Gastroesophageal sphincter (tissue), 3 donors: ENCODE data around the gene SLC44A4.

Experiments used
- CTCF ChIP-seq, 4 experiments: fragments of 200-600 bp in 2 of 4; fragments of 450-650 bp in 2 of 4; sonication (generic) in 1 of 4; IDR thresholded peaks; one replicate each; pipeline ENCODE4 v1.5.1; 2017 to 2019; ENCODE audit warnings: antibody characterized with exemption in 4 of 4, mild to moderate bottlenecking in 2 of 4, moderate library complexity in 2 of 4
- EP300 ChIP-seq: sonication (generic); formaldehyde crosslinking; IDR thresholded peaks from one replicate; pipeline ENCODE4 v1.6.1; 2017; ENCODE audit warnings: antibody characterized with exemption, mild to moderate bottlenecking

GRCh38 chr6:31877125-31877650, 1.6 kb downstream of the SLC44A4 start:
- TF ChIP-seq CTCF (IDR thresholded peaks at IDR 0.05) (no peak), EP300 (no peak)
